Right ventricle myocardium superior (tissue), 1 donor: Measurements from ENCODE around the gene SHQ1. TPM values are rescaled to one million over a fixed set of nuclear protein-coding genes. Genes with fewer than 3 reads are reported as not detected.

ENCODE experiments used
- ATAC-seq: fragments of 200-7000 bp; cut with Tn5 transposase; one replicate; pipeline ENCODE4 v1.9.1; 2020; ENCODE audit warnings: mild to moderate bottlenecking; ENCODE audit not compliant: poor library complexity
- DNase-seq: peaks from one replicate; pipeline ENCODE4 v3.0.0-alpha.2; 2020
- intact Hi-C: fragments of 100-400 bp; cut with DNase I; formaldehyde crosslinking; loops from one replicate; pipeline ENCODE4 v1.11.2; 2022
- total RNA-seq: library from RNA; stranded (reverse); fragmentation: NEBNext Ultra II Directional; extraction: Animal tissue kit (Norgen Biotek cat#: 25700); gene quantifications from one replicate; pipeline ENCODE4 v1.2.1, GENCODE V29; 2021
- donor health status: DM: no; HTN: yes; CAD: no; lungs with severe emphysema.

SHQ1 gene
- total RNA-seq, 1 donor from 2014 or later: 15.1 TPM

DNA sequence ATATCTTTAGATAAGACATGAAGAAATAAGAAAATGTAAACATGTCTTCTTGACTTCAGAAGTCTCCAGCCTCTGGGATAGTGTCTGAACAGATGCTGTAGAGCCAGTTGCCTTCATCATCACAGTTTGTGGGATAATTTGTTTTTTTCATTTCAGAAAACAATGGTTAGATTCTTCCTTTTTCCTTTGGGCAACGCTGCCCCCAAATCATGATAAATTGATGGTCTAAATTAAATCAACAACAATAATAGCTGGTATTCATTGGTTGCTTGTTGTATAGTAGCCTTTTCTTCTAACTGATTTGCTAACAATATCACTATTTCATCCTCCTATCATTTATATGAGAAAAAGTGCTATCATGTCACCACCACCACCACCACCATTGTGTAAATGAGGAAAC, 12.6 kb upstream of the SHQ1 start:
- intact Hi-C loops: no loop called here
- no peak for ATAC-seq
- no peak for DNase-seq

DNA sequence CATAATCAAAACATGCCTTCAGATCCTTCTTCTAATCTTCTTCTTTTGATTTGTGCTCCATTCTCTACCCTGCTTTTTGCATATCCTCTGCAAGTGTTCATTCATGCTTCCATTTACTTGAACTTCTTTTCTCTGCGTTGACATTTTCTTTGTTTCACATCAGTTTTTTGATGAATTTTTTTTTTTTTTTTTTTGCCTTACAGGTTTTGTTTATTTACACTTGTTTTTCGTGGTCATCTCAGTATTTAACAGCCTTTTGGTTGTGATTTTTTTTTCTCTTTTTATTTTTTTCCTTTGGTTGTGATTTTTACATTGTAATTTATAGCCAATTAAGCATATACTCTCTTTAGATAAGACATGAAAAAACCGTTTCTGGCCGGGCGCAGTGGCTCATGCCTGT, 11.8 kb upstream of the SHQ1 start:
- intact Hi-C loops: no loop called here
- no peak for ATAC-seq
- no peak for DNase-seq

- DNase-seq (no peak), ATAC-seq (no peak)
- intact Hi-C loops: no loop called here
Measured at GRCh38 chr3:72855001-72855400, 6.8 kb upstream of the SHQ1 start.

- intact Hi-C loops: no loop called here
- no peak for DNase-seq
- ATAC-seq: peak; percentile 24
Measured at GRCh38 chr3:72848703-72849081, 447 bp upstream of the SHQ1 start.

DNA sequence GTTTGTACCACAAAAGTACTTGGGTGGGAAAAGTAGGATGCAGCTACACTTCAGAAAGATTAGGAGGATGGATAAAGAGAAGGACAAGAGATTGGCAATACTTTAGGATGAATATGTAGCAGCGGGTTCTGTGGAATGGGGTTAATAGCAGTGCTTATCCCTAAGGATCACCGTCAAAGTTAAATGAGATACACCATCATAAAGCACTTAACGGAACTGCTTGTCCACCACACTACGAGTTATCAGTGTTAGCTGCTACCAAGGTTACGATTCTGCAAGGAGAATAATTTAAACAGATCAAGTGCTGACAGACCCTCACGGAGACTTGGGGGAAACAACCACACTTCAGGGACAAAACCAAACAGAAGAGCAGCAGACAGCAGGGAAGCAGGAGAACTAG, 963 bp downstream of the SHQ1 start:
- intact Hi-C loops: no loop called here
- no peak for DNase-seq
- ATAC-seq: no peak

DNA sequence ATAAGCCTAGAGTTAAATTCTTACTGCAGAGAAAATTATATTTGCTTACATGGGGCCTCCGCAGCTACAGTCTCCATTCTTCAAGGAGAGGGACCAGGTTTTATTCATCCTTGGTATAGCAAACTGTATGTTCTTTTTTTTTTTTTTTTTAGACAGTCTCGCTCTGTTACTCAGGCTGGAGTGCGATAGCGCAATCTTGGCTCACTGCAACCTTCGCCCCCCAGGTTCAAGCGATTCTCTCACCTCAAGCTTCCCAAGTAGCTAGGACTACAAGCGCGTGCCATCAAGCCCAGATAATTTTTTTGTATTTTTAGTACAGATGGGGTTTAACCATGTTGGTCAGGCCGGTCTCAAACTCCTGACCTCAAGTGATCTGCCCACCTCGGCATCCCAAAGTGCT, 2.1 kb downstream of the SHQ1 start:
- no peak for DNase-seq
- intact Hi-C loops: no loop called here
- no peak for ATAC-seq

GRCh38 chr3:72844436-72844993, 3.7 kb downstream of the SHQ1 start:
- intact Hi-C loops: no loop called here
- DNase-seq (no peak), ATAC-seq (no peak)

- intact Hi-C loops: no loop called here
- ATAC-seq: no peak
- DNase-seq: no peak
Measured at GRCh38 chr3:72839057-72839456, 9.2 kb downstream of the SHQ1 start.

- peak; percentile 86 for DNase-seq
- intact Hi-C loops: no loop called here
- peak; percentile 98 for ATAC-seq
Measured at GRCh38 chr3:72836923-72837322, 11.3 kb downstream of the SHQ1 start.

- ATAC-seq (no peak), DNase-seq (no peak)
- intact Hi-C loops: no loop called here
Measured at GRCh38 chr3:72836416-72836815, 11.8 kb downstream of the SHQ1 start.

DNA sequence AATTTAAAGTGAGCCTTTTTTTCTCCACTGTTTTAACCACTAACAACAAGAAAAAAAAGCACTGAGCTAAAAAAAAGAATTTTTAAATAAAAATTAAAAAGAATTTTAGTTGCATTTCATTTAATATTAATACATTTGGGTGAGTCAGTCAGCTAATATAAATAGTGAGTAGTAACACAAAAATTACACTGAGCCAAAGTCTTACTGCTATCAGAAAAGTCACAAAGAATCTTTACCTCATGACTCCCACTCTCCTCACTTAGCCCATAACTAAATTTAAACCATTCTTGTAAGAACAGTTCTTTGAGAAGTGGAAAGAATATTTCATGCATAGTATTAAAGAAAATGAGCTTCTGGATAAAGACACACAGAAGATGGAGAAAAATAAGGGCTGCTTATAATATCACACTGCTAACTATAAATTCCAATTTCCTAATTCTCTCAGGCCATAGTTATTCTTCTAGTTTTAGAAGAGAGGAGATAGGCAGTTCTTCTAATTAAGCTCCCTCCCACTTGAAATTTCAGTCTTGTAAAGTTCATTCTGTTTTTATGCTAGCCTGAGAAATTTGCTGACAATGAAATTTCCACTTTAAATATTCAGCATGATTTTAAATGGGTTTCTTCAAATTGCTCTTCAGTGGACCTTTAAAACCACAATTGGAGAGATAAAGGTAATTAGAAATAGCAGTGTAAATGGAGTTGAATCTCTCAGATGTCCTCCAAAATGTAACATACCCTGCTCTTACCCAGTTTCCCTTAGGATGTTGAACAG, 17.6 kb downstream of the SHQ1 start:
- DNase-seq (no peak), ATAC-seq (no peak)
- intact Hi-C loops: no loop called here

DNA sequence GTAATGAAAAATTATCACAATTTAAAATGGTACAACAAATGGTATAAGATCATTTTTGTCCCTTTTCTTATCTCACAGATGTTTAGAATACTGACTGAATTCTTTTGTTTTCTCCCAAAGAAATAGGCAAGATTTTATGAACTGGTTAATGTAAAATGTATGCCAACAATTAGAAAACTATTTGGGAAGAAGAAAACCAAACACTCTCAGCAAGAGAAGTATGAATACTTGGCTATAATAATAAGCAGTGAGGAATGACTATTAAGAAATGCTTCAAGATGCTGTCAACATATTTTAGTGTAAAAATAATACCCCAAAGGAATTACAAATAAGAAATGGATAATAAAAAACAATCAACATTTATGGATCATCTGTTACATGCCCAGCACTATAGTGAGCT, 18.5 kb downstream of the SHQ1 start:
- ATAC-seq (no peak), DNase-seq (no peak)
- intact Hi-C loops: loop anchor here (10.0 kb wide), 2 partner anchors 165 to 1125 kb away; no protein-coding TSS in a partner anchor

GRCh38 chr3:72821161-72821781, 27.0 kb downstream of the SHQ1 start:
- no peak for DNase-seq
- intact Hi-C loops: loop anchor here (5.0 to 10.0 kb wide), 3 partner anchors 156 to 1116 kb away; no protein-coding TSS in a partner anchor
- peak; percentile 94 for ATAC-seq

GRCh38 chr3:72820415-72820814, 27.8 kb downstream of the SHQ1 start:
- ATAC-seq (peak; percentile 85), DNase-seq (no peak)
- intact Hi-C loops: loop anchor here (5.0 to 10.0 kb wide), 3 partner anchors 156 to 1116 kb away; no protein-coding TSS in a partner anchor

DNA sequence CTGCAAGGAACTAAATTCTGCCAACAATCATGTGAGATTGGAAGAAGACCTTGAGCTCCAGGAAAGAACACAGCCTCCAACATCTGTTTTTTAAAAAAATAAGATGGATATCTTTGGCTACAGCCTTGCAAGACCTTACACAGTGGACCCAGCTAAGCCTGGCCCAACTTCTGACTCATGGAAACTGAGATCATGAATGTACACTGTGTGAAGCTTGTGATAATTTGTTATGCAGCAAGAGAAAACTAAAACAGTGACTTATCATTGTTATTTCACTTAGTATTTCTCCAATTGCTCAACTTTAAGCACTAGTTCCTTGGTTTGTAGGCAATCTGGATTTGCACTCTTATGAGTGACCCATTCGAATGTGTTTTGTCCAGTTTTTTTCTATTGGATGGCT, 29.3 kb downstream of the SHQ1 start:
- ATAC-seq: no peak

GRCh38 chr3:72818092-72818773, 30.0 kb downstream of the SHQ1 start:
- no peak for ATAC-seq
- DNase-seq: no peak
- intact Hi-C loops: loop anchor here (10.0 kb wide), 1 partner anchor 863 kb away; no protein-coding TSS in a partner anchor

More for the DNA sequence above, 29.3 kb downstream of the SHQ1 start:
- intact Hi-C loops: loop anchor here (10.0 kb wide), 1 partner anchor 864 kb away; no protein-coding TSS in a partner anchor
- no peak for DNase-seq

DNA sequence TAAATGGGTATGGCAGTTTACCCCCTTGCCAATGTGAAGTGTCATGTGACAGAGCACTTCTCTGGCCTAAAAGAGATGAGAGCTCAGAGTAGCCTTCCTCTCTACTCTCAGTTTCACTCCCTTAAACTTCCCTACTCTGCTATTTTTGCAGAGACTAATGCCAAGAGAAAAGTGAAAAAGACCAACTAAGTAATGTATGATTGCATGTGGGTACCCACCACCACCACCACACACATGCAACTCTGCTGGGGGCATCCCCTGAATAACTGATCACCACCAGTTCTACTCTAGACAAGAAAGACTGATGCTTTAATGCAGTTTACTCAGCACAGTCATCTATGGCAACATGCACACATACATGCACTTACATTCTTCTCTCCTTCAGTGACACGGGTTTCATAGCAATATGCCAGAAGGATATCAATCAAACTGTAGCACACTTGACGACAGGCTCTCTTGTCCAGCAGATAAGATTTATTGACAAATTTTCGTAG, 31.3 kb downstream of the SHQ1 start:
- intact Hi-C loops: loop anchor here (10.0 kb wide), 1 partner anchor 862 kb away; no protein-coding TSS in a partner anchor
- ATAC-seq (no peak), DNase-seq (no peak)

GRCh38 chr3:72814308-72814707, 33.9 kb downstream of the SHQ1 start:
- ATAC-seq: no peak
- intact Hi-C loops: loop anchor here (10.0 kb wide), 1 partner anchor 860 kb away; no protein-coding TSS in a partner anchor

DNA sequence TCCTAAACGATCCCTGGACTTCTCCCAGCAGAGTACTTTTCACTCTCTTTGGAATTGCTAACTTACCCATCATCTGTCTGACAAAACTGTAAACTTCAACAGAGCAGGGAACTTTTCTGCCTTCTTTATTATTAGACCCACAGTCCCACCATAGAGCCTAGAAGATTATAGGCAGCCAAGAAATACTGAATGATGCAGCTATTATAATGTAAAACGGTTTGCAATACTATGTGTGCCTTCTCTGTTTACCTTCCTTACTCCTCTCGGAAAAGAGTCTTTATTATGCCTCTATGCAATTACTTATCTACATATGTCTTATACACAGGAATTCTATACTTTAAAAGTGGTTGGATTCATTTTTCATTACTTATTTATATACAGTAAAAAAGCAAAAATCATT, 36.0 kb downstream of the SHQ1 start:
- DNase-seq: no peak
- intact Hi-C loops: loop anchor here (10.0 kb wide), 1 partner anchor 857 kb away; no protein-coding TSS in a partner anchor
- ATAC-seq: no peak

More at GRCh38 chr3:72814308-72814707, 33.9 kb downstream of the SHQ1 start:
- no peak for DNase-seq
